IPS DF 19.7 (cell line): Measurements from ENCODE around the gene FXYD1.
"Not testable (repeated sequence)": the region's sequence is repeated elsewhere in the genome, so short reads cannot be mapped to it uniquely, and the experiment has no call there.

Source experiments
- DNase-seq: peaks from one replicate; pipeline ENCODE4 v3.0.0-alpha.2; 2013; ENCODE audit warnings: low read depth, low spot score

Gene FXYD1

GRCh38 chr19:35143231-35143715 lies 4.6 kb downstream of the FXYD1 start, which contains the start of gene FXYD7:
Gene FXYD7, plus strand, starts transcription at chr19:35143255. Its CDS starts 79 bp downstream, at chr19:35143334.
- DNase-seq, result no peak

- DNase-seq, result no peak
These were observed 5.2 kb downstream of the FXYD1 start for GRCh38 chr19:35143818-35144217.

GRCh38 chr19:35144259-35144599 lies 5.6 kb downstream of the FXYD1 start:
- no peak for DNase-seq

GRCh38 chr19:35144600-35145436 lies 6.2 kb downstream of the FXYD1 start:
- DNase-seq, result no peak

GRCh38 chr19:35146746-35147459 lies 8.3 kb downstream of the FXYD1 start:
- DNase-seq, result no peak

GRCh38 chr19:35149463-35149862 lies 10.8 kb downstream of the FXYD1 start:
- no peak for DNase-seq

- DNase-seq, result no peak
These were observed 11.8 kb downstream of the FXYD1 start for GRCh38 chr19:35150445-35150844.

GRCh38 chr19:35151273-35152065 lies 12.8 kb downstream of the FXYD1 start:
- DNase-seq, result no peak

- not testable (repeated sequence) for DNase-seq
These were observed 14.5 kb downstream of the FXYD1 start for GRCh38 chr19:35153129-35153522.

- no peak for DNase-seq
These were observed 15.3 kb downstream of the FXYD1 start for GRCh38 chr19:35153701-35154524.

GRCh38 chr19:35154525-35155406 lies 16.1 kb downstream of the FXYD1 start, which contains the start of gene FXYD5:
Gene FXYD5, plus strand, starts transcription at chr19:35154735. Its CDS starts 816 bp downstream, at chr19:35155551.
- DNase-seq, result no peak

GRCh38 chr19:35155441-35155840 lies 16.8 kb downstream of the FXYD1 start:
- DNase-seq, result no peak

GRCh38 chr19:35155981-35156672 lies 17.5 kb downstream of the FXYD1 start:
- no peak for DNase-seq

- DNase-seq, result no peak
These were observed 18.0 kb downstream of the FXYD1 start for GRCh38 chr19:35156673-35157014.

GRCh38 chr19:35157431-35157830 lies 18.8 kb downstream of the FXYD1 start:
- DNase-seq, result no peak

- DNase-seq, result no peak
These were observed 21.0 kb downstream of the FXYD1 start for GRCh38 chr19:35159606-35160005.

GRCh38 chr19:35160629-35161433 lies 22.2 kb downstream of the FXYD1 start:
- no peak for DNase-seq

GRCh38 chr19:35161434-35161743 lies 22.8 kb downstream of the FXYD1 start:
- no peak for DNase-seq
